NCI-H345 treated with DMSO at 0.1 percent for 48 hours (cell line): ENCODE measurements around the gene HSH2D.
"Not testable (repeated sequence)": the region's sequence is repeated elsewhere in the genome, so short reads cannot be mapped to it uniquely, and the experiment has no call there.

Experiments
- DNase-seq: peaks from one replicate; lab custom pipeline; 2025; ENCODE audit not compliant: unreplicated experiment; lab: John Stamatoyannopoulos, UW

Gene HSH2D

GRCh38 chr19:16154557-16154956, 11.1 kb downstream of the HSH2D start:
- DNase-seq, result no peak

- no peak for DNase-seq
Observed at GRCh38 chr19:16155128-16155527, 11.6 kb downstream of the HSH2D start.

GRCh38 chr19:16156904-16157303, 13.4 kb downstream of the HSH2D start:
- no peak for DNase-seq

- no peak for DNase-seq
Observed at GRCh38 chr19:16157601-16158000, 14.1 kb downstream of the HSH2D start.

GRCh38 chr19:16159655-16160054, 16.2 kb downstream of the HSH2D start:
- no peak for DNase-seq

- DNase-seq, result no peak
Observed at GRCh38 chr19:16160445-16160942, 17.0 kb downstream of the HSH2D start.

- DNase-seq, result no peak
Observed at GRCh38 chr19:16160943-16161560, 17.6 kb downstream of the HSH2D start.

GRCh38 chr19:16161840-16162239, 18.4 kb downstream of the HSH2D start:
- DNase-seq, result no peak

GRCh38 chr19:16164222-16164890, 20.9 kb downstream of the HSH2D start:
- DNase-seq, result no peak

- DNase-seq, result no peak
Observed at GRCh38 chr19:16166417-16166816, 22.9 kb downstream of the HSH2D start.

GRCh38 chr19:16167055-16167454, 23.6 kb downstream of the HSH2D start:
- DNase-seq, result no peak

GRCh38 chr19:16168465-16169081, 25.1 kb downstream of the HSH2D start:
- no peak for DNase-seq

GRCh38 chr19:16170134-16170533, 26.6 kb downstream of the HSH2D start:
- DNase-seq, result no peak

GRCh38 chr19:16175954-16176353, 32.5 kb downstream of the HSH2D start:
- no peak for DNase-seq

- not testable (repeated sequence) for DNase-seq
Observed at GRCh38 chr19:16178866-16179265, 35.4 kb downstream of the HSH2D start.

GRCh38 chr19:16180611-16181010, 37.1 kb downstream of the HSH2D start:
- DNase-seq, result no peak

- no peak for DNase-seq
Observed at GRCh38 chr19:16184665-16185122, 41.2 kb downstream of the HSH2D start.

GRCh38 chr19:16185123-16185767, 41.8 kb downstream of the HSH2D start, which contains the start of gene FAM32A:
FAM32A (plus strand) TSS chr19:16185410; CDS start chr19:16185443, 33 bp downstream.
- peak; percentile 89 for DNase-seq

- no peak for DNase-seq
Observed at GRCh38 chr19:16185768-16186123, 42.3 kb downstream of the HSH2D start.

- no peak for DNase-seq
Observed at GRCh38 chr19:16188521-16188920, 45.0 kb downstream of the HSH2D start.

GRCh38 chr19:16190198-16190597, 46.7 kb downstream of the HSH2D start:
- no peak for DNase-seq

- no peak for DNase-seq
Observed at GRCh38 chr19:16190736-16191135, 47.3 kb downstream of the HSH2D start.
